Measurements from ENCODE around the gene TLR9.

- TF ChIP-seq CTCF (conservative IDR thresholded peaks at IDR 0.05; ENCODE audit: low read depth, low read length) (no peak), EZH2 (IDR thresholded peaks at IDR 0.05; ENCODE audit: low read length, unreplicated experiment) (no peak), EZH2phosphoT487 (IDR thresholded peaks at IDR 0.05; ENCODE audit: borderline replicate concordance, low read length) (no peak)
Observed at GRCh38 chr3:52182691-52183090, 42.8 kb downstream of the TLR9 start.
